Testis (tissue), 2 donors: ENCODE measurements around the gene PLOD1.

Experiments
- CTCF ChIP-seq, 3 experiments: fragments of 450-650 bp in 2 of 3; fragments of 200-600 bp in 1 of 3; sonication (generic) in 1 of 3; IDR thresholded peaks; one replicate each; pipeline ENCODE4 v1.5.1; 2016 to 2019; ENCODE audit warnings: antibody characterized with exemption in 3 of 3, mild to moderate bottlenecking in 2 of 3, moderate library complexity in 1 of 3
- POLR2A ChIP-seq: fragments of 450-650 bp; IDR thresholded peaks from one replicate; pipeline ENCODE4 v1.6.1; 2017; ENCODE audit warnings: antibody characterized with exemption, mild to moderate bottlenecking, moderate library complexity

- TF ChIP-seq POLR2A = no peak
- TF ChIP-seq CTCF (IDR thresholded peaks at IDR 0.05) = no peak
These were observed 22.5 kb upstream of the PLOD1 start for GRCh38 chr1:11912000-11912399.
